ENCODE measurements around the gene NBPF6.
A peak's percentile ranks its signal among the peaks of the same experiment; 100 is the strongest.
"Not testable (repeated sequence)": the region's sequence is repeated elsewhere in the genome, so short reads cannot be mapped to it uniquely, and the experiment has no call there.

The NBPF6 gene

DNA sequence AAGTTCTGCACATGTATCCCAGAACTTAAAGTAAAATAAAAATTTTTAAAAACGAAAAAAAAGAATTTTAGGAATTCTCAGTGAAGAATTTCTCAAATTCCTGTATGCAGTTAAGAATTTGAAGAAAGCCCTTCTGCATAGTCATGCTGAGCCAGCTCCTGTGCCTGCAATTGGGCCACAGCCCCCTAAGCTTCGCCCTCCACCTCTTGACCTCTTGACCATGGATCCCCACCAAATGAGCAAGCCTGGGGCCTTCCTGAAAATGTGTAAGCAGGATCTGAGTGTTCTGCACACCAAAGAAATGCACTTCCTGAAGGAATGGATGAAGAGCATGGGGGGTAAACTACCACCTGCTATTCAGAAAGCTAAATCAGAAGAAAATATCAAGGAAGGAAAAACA is 52.0 kb downstream of the NBPF6 start:
- peak; percentile 8 for DNase-seq (ENCODE audit: low spot score)

DNA sequence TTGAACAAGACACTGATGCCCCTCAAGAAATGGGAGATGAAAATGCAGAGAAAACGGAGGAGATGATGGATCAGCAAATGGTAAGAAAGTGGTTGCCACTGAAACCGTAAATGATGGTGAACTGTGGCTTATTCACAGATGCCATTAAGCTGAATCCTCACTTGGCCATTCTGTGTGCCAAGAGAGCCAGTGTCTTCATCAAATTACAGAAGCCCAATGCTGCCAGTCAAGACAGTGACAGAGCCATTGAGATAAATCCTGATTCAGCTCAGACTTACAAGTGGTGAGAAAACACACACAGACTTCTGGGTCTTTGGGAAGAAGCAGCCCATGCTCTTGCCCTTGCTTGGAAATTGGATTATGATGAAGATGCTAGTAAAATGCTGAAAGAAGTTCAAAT is 52.5 kb downstream of the NBPF6 start:
- peak; percentile 43 for DNase-seq (ENCODE audit: low spot score)

DNA sequence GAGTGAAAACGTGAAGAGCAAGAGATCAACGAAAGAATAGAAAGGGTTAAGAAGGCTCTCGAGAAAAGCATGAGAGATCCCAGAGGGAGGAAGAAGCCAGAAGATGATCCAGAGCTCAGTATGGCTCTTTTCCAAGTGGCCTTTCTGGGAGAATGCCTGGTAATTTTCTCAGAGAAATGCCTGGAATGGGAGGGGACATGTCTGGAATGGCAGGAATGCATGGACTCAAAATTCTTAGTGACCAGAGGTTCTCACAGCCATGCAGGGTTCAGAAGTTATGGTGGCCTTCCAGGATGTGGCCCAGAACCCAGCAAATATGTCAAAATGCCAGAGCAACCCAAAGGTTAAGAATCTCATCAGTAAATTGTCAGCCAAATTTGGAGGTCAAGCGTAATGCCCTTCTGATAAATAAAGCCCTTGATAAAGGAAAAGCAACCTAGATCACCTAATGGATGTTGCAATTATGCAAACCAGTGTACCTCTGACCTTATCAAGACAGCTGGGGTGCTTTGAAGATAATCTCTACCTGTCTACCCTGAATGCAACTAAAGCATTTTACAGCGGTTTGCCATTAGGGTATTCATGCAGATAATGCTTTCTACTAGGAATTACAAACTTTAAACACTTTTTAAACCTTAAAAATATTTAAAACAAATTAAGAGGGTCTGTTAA is 53.1 kb downstream of the NBPF6 start:
- peak; percentile 85 for DNase-seq (ENCODE audit: low spot score)

DNA sequence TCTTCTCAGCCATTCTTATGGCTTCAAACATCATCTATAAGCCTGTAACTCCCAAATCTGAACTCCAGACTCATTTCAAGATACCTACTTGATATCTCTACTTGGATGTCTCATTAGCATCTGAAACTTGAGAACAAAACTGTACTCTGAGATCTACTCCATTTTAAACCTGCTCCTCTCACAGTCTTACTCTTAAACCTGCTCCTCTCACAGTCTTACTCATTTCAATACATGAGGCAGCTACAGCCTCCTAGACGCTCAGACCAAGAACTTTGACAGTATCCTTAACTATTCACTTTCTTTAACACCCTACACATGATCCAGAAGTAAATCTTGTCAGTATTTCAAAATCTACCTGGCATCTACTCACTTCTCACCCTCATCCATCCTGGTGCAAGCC is 54.3 kb downstream of the NBPF6 start:
- no peak for DNase-seq (ENCODE audit: low spot score)

DNA sequence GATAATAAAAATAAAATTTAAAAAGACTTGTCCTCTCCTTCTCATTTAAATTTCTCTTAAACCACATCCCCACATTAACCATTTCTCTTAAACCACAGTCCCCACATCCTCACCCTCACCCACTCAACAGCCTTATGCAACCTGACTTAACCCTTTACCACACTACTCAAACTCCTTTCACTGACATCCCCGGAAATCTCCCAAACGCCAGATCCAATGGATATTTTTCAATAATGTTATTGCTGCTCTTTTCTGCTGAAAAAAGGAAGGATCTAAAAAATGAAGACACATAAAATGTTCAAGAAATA is 55.6 kb downstream of the NBPF6 start:
- DNase-seq (ENCODE audit: low spot score) = no peak

DNA sequence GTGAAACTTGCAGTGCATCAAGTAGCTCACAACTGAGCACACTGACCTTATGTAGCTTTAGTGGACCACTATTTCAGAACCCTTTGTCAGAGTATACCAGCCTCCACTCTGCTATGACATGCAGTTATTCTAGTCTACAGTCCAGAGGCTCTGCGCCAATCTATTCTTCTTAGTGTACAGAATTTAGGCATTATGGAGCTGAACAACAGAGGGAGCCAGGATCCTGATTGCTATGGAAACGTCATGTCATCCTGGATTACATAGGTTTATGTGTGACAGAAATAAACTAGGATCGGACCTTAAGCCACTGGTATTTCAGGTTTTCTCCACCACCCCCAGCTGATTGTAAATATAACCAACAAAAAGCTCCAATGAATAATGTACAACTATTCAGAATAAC is 61.6 kb downstream of the NBPF6 start:
- DNase-seq (ENCODE audit: low spot score) = no peak

DNA sequence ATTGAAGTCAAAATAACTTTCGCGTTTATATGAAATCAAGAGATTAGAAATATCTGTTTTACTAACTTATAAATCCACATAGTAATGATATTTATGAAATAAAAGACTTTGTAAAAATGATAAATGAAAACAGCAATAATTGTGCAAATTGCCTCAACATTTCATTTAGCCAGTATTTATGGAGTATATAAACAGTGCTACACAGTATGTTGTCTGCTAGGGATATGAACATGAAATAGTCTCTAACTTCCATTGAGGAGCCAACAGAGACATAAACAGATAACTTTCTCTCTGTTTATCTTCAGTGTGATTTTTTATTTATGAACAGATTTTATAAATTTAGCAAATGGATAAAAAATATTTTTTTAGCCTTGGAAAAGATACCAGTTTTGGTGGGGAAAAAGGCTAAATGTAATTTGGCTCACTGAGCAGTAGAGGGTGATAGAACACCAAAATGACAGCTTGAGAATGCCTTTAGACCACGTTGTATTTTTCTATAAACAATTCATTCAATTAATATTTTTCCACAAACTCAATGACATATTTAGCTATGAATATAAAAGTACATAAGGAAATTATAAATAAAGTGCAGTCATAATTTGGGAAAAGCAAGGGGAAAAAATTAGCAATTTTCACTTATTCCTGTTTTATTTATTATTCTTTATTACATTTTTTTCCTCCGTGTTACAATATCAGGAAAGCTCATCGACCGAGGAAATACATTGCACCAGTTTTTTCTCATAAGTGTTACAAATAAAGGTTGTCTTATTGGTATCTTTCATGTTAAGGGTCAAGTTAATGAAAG is 62.3 kb downstream of the NBPF6 start:
- DNase-seq (ENCODE audit: low spot score) = peak; percentile 37

DNA sequence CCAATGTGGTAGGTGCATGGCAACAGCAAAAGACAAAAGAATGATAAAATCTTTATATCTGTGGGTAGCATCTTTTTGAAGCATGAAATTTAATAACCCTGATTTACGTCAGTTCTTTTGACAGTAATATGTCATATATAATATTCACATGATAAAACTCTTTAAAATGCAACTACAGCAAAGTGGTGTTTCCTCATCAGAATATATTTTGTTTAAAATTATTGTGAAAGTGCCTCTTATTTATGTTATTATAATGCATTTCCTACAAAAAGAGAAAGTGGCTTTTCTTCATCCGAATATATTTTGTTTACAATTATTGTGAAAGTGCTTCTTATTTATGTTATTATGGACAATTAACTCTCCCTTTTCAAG is 62.9 kb downstream of the NBPF6 start:
- DNase-seq (ENCODE audit: low spot score) = no peak

DNA sequence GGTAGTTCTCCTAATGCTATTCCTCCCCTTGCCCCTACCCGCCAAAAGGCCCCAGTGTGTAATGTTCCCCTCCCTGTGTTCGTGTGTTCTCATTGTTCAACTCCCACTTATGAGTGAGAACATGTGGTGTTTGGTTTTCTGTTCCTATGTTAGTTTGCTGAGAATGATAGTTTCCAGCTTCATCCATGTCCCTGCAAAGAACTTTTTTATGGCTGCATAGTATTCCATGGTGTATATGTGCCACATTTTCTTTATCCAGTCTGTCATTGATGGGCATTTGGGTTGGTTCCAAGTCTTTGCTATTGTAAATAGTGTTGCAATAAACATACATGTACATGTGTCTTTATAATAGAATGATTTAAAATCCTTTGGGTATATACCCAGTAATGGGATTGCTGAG is 63.8 kb downstream of the NBPF6 start:
- DNase-seq (ENCODE audit: low spot score) = not testable (repeated sequence)

DNA sequence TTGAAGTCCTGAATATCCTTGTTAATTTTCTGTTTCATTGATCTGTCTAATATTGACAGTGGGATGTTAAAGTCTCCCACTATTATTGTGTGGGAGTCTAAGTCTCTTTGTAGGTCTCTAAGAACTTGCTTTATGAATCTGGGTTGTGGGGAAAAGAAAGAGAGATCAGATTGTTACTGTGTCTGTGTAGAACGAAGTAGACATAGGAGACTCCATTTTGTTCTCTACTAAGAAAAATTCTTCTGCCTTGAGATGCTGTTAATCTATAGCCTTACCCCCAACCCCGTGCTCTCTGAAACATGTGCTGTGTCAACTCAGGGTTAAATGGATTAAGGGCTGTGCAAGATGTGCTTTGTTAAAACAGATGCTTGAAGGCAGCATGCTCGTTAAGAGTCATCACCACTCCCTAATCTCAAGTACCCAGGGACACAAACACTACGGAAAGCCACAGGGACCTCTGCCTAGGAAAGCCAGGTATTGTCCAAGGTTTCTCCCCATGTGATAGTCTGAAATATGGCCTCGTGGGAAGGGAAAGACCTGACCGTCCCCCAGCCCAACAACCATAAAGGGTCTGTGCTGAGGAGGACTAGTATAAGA is 67.3 kb downstream of the NBPF6 start:
- not testable (repeated sequence) for DNase-seq (ENCODE audit: low spot score)
